HepG2 (cell line): ENCODE results near the gene RANBP3L.

Experiments
- CBFB ChIP-seq: sonication (generic); formaldehyde crosslinking; IDR thresholded peaks from 2 replicates; pipeline ENCODE4 v1.4.0; 2020; ENCODE audit warnings: missing genetic modification reagents
- KLF9 ChIP-seq: IDR thresholded peaks from 2 replicates; pipeline ENCODE4 v1.6.1; 2016; ENCODE audit warnings: low read depth
- SIN3B ChIP-seq: fragments of 150-350 bp; IDR thresholded peaks from 2 replicates; pipeline ENCODE4 v1.6.1; 2014; ENCODE audit warnings: low read length
- ZFX ChIP-seq: sonication (generic); formaldehyde crosslinking; IDR thresholded peaks from 2 replicates; pipeline ENCODE4 v1.4.0; 2020; ENCODE audit warnings: mild to moderate bottlenecking, low read depth, missing genetic modification reagents, moderate library complexity
- ZNF138 ChIP-seq: sonication (generic); formaldehyde crosslinking; IDR thresholded peaks from 2 replicates; pipeline ENCODE4 v1.5.0; 2020; ENCODE audit warnings: mild to moderate bottlenecking, low read depth, missing genetic modification reagents

GRCh38 chr5:36279054-36279698 is 22.5 kb downstream of the RANBP3L start:
- TF ChIP-seq CBFB (no peak), ZFX (CRISPR knock-in tag) (no peak), ZNF138 (CRISPR knock-in tag) (no peak), SIN3B (no peak), KLF9 (CRISPR knock-in tag) (no peak)
